ENCODE measurements around the gene FTSJ3. TPM values are rescaled to one million over a fixed set of nuclear protein-coding genes. Genes with fewer than 3 reads are reported as not detected.

Gene FTSJ3, protein sequence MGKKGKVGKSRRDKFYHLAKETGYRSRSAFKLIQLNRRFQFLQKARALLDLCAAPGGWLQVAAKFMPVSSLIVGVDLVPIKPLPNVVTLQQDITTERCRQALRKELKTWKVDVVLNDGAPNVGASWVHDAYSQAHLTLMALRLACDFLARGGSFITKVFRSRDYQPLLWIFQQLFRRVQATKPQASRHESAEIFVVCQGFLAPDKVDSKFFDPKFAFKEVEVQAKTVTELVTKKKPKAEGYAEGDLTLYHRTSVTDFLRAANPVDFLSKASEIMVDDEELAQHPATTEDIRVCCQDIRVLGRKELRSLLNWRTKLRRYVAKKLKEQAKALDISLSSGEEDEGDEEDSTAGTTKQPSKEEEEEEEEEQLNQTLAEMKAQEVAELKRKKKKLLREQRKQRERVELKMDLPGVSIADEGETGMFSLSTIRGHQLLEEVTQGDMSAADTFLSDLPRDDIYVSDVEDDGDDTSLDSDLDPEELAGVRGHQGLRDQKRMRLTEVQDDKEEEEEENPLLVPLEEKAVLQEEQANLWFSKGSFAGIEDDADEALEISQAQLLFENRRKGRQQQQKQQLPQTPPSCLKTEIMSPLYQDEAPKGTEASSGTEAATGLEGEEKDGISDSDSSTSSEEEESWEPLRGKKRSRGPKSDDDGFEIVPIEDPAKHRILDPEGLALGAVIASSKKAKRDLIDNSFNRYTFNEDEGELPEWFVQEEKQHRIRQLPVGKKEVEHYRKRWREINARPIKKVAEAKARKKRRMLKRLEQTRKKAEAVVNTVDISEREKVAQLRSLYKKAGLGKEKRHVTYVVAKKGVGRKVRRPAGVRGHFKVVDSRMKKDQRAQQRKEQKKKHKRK
- 36.7 and 50.5 TPM in 2 replicates for total RNA-seq

GRCh38 chr17:63827002-63827800, at the start of gene FTSJ3, which contains the start of gene PSMC5:
TSS of gene FTSJ3 (minus strand) at chr17:63827663. CDS start at chr17:63826902, 761 bp downstream.
TSS of gene PSMC5 (plus strand) at chr17:63827431. CDS start at chr17:63827491, 60 bp downstream.

GRCh38 chr17:63873577-63873976, 46.1 kb upstream of the FTSJ3 start, which contains the start of gene CSH2:
TSS of gene CSH2 (minus strand) at chr17:63873677. CDS start at chr17:63873614, 63 bp downstream.

GRCh38 chr17:63842540-63843386, 15.3 kb upstream of the FTSJ3 start, which contains the start of gene SMARCD2:
TSS of gene SMARCD2 (minus strand) at chr17:63842685. CDS start at chr17:63842674, 11 bp downstream.

DNA sequence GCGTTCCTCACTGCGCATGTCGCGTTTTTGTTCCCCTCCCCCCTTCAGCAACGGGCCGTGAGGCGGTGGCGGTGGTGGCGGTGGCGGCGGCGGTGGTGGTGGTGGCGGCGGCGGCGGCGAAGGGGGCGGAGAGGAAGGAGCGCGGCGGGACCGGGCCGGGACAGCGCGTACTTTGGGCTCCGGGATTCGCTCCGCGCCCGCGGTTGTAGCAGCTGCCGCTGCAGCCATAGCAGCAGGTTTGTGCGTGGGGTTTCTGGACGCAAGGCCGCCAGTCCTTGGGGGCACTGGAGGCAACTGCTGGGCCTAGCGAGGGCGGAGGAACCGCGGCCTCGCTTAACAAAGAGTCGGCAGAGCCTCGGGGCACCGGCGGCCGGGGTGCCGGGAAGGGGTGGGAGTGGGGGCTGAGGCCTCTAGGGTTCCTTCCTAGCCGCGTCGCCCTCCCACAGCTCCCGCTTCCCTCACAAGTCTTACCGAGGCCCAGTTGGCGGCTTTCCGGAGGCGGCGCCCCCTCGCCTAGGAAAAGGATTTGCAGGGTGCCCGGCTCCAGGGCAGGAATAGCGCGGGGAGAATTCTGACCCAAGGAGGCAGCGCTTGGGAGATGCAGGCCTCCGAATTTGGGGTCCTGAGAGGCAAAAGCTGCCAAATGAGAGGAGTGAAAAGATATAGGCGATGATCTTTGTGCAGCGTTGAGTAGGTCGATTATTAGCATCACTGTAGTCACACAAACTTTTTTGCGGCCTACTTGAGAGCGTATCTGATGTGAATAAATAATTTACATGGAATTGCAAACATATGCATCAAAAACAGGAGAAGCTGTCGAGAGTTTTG, 53.1 kb downstream of the FTSJ3 start, which contains the start of gene DDX42:
TSS of gene DDX42 (plus strand) at position 30 of the 828 bp plus-strand sequence. CDS start 12,880 bp downstream, outside the sequence.

GRCh38 chr17:63773272-63774140, 54.0 kb downstream of the FTSJ3 start, which contains the start of gene CCDC47:
TSS of gene CCDC47 (minus strand) at chr17:63773597. CDS start at chr17:63766175, 7,422 bp downstream.

Other genes with a start within 250 kb of the FTSJ3 start
- gene TACO1, start 226.8 kb downstream of the FTSJ3 start, total RNA-seq: 26.7 and 30.2 TPM in 2 replicates
- 21.6 and 21.9 TPM in 2 replicates for gene MAP3K3, start 205.2 kb downstream of the FTSJ3 start, total RNA-seq
- gene LIMD2, start 127.5 kb downstream of the FTSJ3 start, total RNA-seq: 24.4 and 31.3 TPM in 2 replicates
- gene STRADA, start 85.9 kb downstream of the FTSJ3 start, total RNA-seq: 18.8 and 22.6 TPM in 2 replicates
- gene CCDC47, start 54.1 kb downstream of the FTSJ3 start, total RNA-seq: 20.3 and 22.6 TPM in 2 replicates
- gene DDX42, start 53.5 kb downstream of the FTSJ3 start, total RNA-seq: 27.9 and 31.2 TPM in 2 replicates
- gene PSMC5, start 232 bp downstream of the FTSJ3 start, total RNA-seq: 64.2 and 92.2 TPM in 2 replicates
- gene SMARCD2, start 15.0 kb upstream of the FTSJ3 start, total RNA-seq: 106 and 111 TPM in 2 replicates
- not detected in 2 replicates for gene CSH2, start 46.0 kb upstream of the FTSJ3 start, total RNA-seq
- gene GH2, start 54.3 kb upstream of the FTSJ3 start, total RNA-seq: not detected in 2 replicates
- not detected in 2 replicates for gene CSH1, start 68.9 kb upstream of the FTSJ3 start, total RNA-seq
- gene CSHL1, start 83.6 kb upstream of the FTSJ3 start, total RNA-seq: not detected in 2 replicates
- not detected in 2 replicates for gene GH1, start 91.2 kb upstream of the FTSJ3 start, total RNA-seq
- gene CD79B, start 104.7 kb upstream of the FTSJ3 start, total RNA-seq: not detected in 2 replicates
- gene SCN4A, start 145.3 kb upstream of the FTSJ3 start, total RNA-seq: under 0.01 and 0.59 TPM in 2 replicates
- gene PRR29, start 170.7 kb upstream of the FTSJ3 start, total RNA-seq: 0.30 TPM in 1 of 2 replicates, not detected in the other
- 1.3 and 1.8 TPM in 2 replicates for gene ICAM2, start 193.0 kb upstream of the FTSJ3 start, total RNA-seq